K562 (cell line): ENCODE measurements around the gene FTH1. TPM values are rescaled to one million over a fixed set of nuclear protein-coding genes. Genes with fewer than 3 reads are reported as not detected.

Experiments used
- CBX2 ChIP-seq: fragments of 200-600 bp; sonication (generic); IDR thresholded peaks from one replicate; pipeline ENCODE4 v1.6.1; 2012; ENCODE audit warnings: mild to moderate bottlenecking, low read length, inconsistent platforms; ENCODE audit not compliant: insufficient read depth, poor library complexity, severe bottlenecking
- CTBP1 ChIP-seq: fragments of 450-650 bp; IDR thresholded peaks from 2 replicates; pipeline ENCODE4 v1.6.1; 2016; ENCODE audit warnings: borderline replicate concordance
- FOS ChIP-seq: IDR thresholded peaks from 3 replicates; pipeline ENCODE4 v1.6.1; 2011; ENCODE audit not compliant: insufficient read length; ENCODE audit errors: extremely low read depth
- FOXM1 ChIP-seq, 2 experiments: fragments of 450-650 bp in 1 of 2; sonication (generic) in 1 of 2; formaldehyde crosslinking in 1 of 2; IDR thresholded peaks; 2 replicates each; pipeline versions ENCODE4 v1.6.1 to v1.9.0; 2017 to 2022; ENCODE audit warnings: low read depth in 2 of 2, mild to moderate bottlenecking in 2 of 2, missing genetic modification reagents in 1 of 2, moderate library complexity in 1 of 2
- NFE2L1 ChIP-seq: fragments of 450-650 bp; IDR thresholded peaks from 2 replicates; pipeline ENCODE4 v1.6.1; 2016; ENCODE audit warnings: missing genetic modification characterization, low read depth, mild to moderate bottlenecking, missing compliant biosample characterization, moderate library complexity, borderline replicate concordance
- NFRKB ChIP-seq: fragments of 450-650 bp; IDR thresholded peaks from 2 replicates; pipeline ENCODE4 v1.6.1; 2016; ENCODE audit warnings: low read depth
- NR1H2 ChIP-seq: sonication (generic); formaldehyde crosslinking; IDR thresholded peaks from 2 replicates; pipeline ENCODE4 v1.4.0; 2020; ENCODE audit warnings: mild to moderate bottlenecking, missing genetic modification reagents
- NR4A1 ChIP-seq, 2 experiments: fragments of 250-450 bp in 1 of 2; fragments of 450-650 bp in 1 of 2; sonication (Bioruptor Pico) in 1 of 2; IDR thresholded peaks; 2 replicates each; pipeline versions ENCODE4 v1.4.0 to v1.6.1; 2016 to 2020; ENCODE audit warnings: mild to moderate bottlenecking in 2 of 2, missing compliant biosample characterization in 1 of 2, missing genetic modification characterization in 1 of 2, moderate library complexity in 1 of 2
- PPARD ChIP-seq: fragments of 250-450 bp; sonication (Bioruptor Pico); IDR thresholded peaks from 2 replicates; pipeline ENCODE4 v1.8.0; 2022; ENCODE audit warnings: inconsistent platforms, mild to moderate bottlenecking, moderate library complexity
- RBM22 ChIP-seq: fragments of 200-400 bp; formaldehyde crosslinking; IDR thresholded peaks from 2 replicates; pipeline ENCODE4 v1.6.1; 2018; ENCODE audit warnings: low read length, low read depth; ENCODE audit not compliant: poor library complexity, severe bottlenecking
- SRSF9 ChIP-seq: fragments of 200-400 bp; formaldehyde crosslinking; IDR thresholded peaks from 2 replicates; pipeline ENCODE4 v1.6.1; 2017; ENCODE audit warnings: low read depth, low read length, borderline replicate concordance
- ZNF197 ChIP-seq: fragments of 200-800 bp; sonication (Bioruptor generic); IDR thresholded peaks from 2 replicates; pipeline ENCODE4 v1.6.1; 2016; ENCODE audit warnings: low read depth, missing genetic modification characterization, missing compliant biosample characterization
- ZNF586 ChIP-seq: fragments of 450-650 bp; formaldehyde crosslinking; conservative IDR thresholded peaks from 2 replicates; pipeline ENCODE4 v1.4.0; 2020; ENCODE audit warnings: mild to moderate bottlenecking, moderate library complexity
- ZNF695 ChIP-seq: fragments of 450-650 bp; formaldehyde crosslinking; IDR thresholded peaks from 2 replicates; pipeline ENCODE4 v1.4.0; 2020; ENCODE audit warnings: mild to moderate bottlenecking, moderate library complexity
- polyA plus RNA-seq, 8 experiments: library from polyadenylated mRNA; depleted of rRNA in 4 of 8; stranded (reverse) in 5 of 8; unstranded in 3 of 8; fragments of >200 nt; fragmentation: Nextera tagmentation in 2 of 8; fragmentation: Illumina TruSeq in 1 of 8; extraction: Ambion mirVana in 2 of 8; extraction: Trizol in 1 of 8; gene quantifications; 2 replicates each; pipeline versions ENCODE4 v1.2.1 to v1.2.3, GENCODE V29; 2011 to 2014; ENCODE audit warnings: inconsistent platforms in 1 of 8, missing spikeins in 1 of 8
- total RNA-seq, 7 experiments: library from RNA; depleted of rRNA in 6 of 7; stranded (reverse); fragments of >200 nt in 6 of 7; fragmentation: Illumina TruSeq in 2 of 7; extraction: Trizol in 2 of 7; gene quantifications; 2 replicates each; pipeline versions ENCODE4 v1.2.1 to v1.2.3, GENCODE V29; 2011 to 2021; ENCODE audit warnings: low replicate concordance in 1 of 7
- TF ChIP-seq, protein P1 (sequence below), 2 experiments: fragments of 450-650 bp in 1 of 2; sonication (generic) in 1 of 2; formaldehyde crosslinking in 1 of 2; IDR thresholded peaks in 1 of 2; conservative IDR thresholded peaks in 1 of 2; 2 replicates each; pipeline versions ENCODE4 v1.6.1 to v1.8.1; 2016 to 2023; ENCODE audit warnings: mild to moderate bottlenecking in 2 of 2, moderate library complexity in 2 of 2, inconsistent platforms in 1 of 2, missing genetic modification reagents in 1 of 2
- TF ChIP-seq, protein P2 (sequence below), 2 experiments: fragments of 450-650 bp; conservative IDR thresholded peaks; 2 replicates each; pipeline ENCODE4 v1.6.1; 2017; ENCODE audit warnings: mild to moderate bottlenecking in 2 of 2, moderate library complexity in 2 of 2
- TF ChIP-seq, protein P3 (sequence below): fragments of 250-450 bp; sonication (Bioruptor Pico); IDR thresholded peaks from 2 replicates; pipeline ENCODE4 v1.4.0; 2020
- TF ChIP-seq, protein P4 (sequence below): sonication (generic); formaldehyde crosslinking; IDR thresholded peaks from 2 replicates; pipeline ENCODE4 v1.8.0; 2023; ENCODE audit warnings: mild to moderate bottlenecking, missing genetic modification reagents

The FTH1 gene
- total and polyA plus RNA-seq, 9 of the 15 experiments (the other 6 are each of a cell fraction or from before 2014, with no cell fraction given) = 370 to 3,146 (median 802) TPM

DNA sequence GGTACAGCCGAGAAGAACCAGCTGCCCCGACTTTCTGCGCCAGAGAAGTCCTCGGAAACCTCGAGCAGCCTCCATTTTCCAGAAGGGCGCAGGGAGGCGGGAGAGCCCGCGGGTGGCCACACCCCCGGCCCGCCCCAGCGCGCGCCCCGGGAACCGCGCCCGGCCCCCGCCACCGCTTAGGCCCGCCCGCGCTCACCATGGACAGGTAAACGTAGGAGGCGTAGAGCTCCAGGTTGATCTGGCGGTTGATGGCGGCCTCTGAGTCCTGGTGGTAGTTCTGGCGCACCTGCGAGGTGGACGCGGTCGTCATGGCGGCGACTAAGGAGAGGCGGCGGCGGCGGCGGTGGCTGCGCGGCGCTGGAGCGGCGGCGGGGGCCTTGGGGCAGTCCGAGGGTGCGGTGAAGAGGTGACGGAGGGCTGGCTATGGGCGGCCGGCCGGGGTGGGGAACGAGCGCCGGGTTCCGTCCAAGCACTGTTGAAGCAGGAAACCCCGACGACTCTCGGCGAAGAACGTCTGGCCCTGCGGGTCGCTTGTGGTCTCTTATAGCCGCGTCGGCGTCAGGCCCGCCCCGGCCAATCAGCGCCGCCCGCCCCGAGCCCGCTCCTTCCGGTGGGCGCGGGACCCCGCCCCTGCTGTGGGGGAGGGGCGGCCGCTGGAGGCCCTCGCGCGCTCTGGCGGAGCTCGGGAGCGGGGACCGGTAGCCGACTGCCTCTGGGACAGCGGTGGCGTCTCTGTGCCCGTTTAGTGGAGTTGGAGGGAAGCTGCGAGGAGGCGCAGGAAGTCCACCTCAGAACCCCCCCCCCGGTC is at the start of gene FTH1 (continued):
- TF ChIP-seq, protein P1, sequence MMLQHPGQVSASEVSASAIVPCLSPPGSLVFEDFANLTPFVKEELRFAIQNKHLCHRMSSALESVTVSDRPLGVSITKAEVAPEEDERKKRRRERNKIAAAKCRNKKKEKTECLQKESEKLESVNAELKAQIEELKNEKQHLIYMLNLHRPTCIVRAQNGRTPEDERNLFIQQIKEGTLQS (IDR thresholded peaks at IDR 0.05) = no peak
- TF ChIP-seq, protein P1 (CRISPR knock-in tag; conservative IDR thresholded peaks at IDR 0.05) = no peak
- TF ChIP-seq, protein P2, sequence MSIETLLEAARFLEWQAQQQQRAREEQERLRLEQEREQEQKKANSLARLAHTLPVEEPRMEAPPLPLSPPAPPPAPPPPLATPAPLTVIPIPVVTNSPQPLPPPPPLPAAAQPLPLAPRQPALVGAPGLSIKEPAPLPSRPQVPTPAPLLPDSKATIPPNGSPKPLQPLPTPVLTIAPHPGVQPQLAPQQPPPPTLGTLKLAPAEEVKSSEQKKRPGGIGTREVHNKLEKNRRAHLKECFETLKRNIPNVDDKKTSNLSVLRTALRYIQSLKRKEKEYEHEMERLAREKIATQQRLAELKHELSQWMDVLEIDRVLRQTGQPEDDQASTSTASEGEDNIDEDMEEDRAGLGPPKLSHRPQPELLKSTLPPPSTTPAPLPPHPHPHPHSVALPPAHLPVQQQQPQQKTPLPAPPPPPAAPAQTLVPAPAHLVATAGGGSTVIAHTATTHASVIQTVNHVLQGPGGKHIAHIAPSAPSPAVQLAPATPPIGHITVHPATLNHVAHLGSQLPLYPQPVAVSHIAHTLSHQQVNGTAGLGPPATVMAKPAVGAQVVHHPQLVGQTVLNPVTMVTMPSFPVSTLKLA (conservative IDR thresholded peaks at IDR 0.05) = peak; percentile 14 to 69; a peak in 2 of 4 replicates
- TF ChIP-seq RBM22 (peak; percentile 98), NR1H2 (CRISPR knock-in tag) (peak; percentile 89), ZNF197 (0 out of 2 replicates have a peak, but pooled peaks have one; percentile 68), NFRKB (no peak), FOS (no peak), NFE2L1 (no peak), PPARD (CRISPR knock-in tag) (no peak), ZNF586 (CRISPR knock-in tag) (no peak), ZNF695 (no peak), SRSF9 (no peak), NR4A1 (CRISPR knock-in tag; IDR thresholded peaks at IDR 0.05) (no peak), NR4A1 (tag; IDR thresholded peaks at IDR 0.05) (no peak), CBX2 (no peak), FOXM1 (IDR thresholded peaks at IDR 0.05; ENCODE audit: low read depth) (no peak), FOXM1 (CRISPR knock-in tag; IDR thresholded peaks at IDR 0.05; ENCODE audit: low read depth) (peak; percentile 96), CTBP1 (peak; percentile 62)
- TF ChIP-seq, protein P3, sequence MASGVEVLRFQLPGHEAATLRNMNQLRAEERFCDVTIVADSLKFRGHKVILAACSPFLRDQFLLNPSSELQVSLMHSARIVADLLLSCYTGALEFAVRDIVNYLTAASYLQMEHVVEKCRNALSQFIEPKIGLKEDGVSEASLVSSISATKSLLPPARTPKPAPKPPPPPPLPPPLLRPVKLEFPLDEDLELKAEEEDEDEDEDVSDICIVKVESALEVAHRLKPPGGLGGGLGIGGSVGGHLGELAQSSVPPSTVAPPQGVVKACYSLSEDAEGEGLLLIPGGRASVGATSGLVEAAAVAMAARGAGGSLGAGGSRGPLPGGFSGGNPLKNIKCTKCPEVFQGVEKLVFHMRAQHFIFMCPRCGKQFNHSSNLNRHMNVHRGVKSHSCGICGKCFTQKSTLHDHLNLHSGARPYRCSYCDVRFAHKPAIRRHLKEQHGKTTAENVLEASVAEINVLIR (CRISPR knock-in tag) = peak; percentile 61
- TF ChIP-seq, protein P4, sequence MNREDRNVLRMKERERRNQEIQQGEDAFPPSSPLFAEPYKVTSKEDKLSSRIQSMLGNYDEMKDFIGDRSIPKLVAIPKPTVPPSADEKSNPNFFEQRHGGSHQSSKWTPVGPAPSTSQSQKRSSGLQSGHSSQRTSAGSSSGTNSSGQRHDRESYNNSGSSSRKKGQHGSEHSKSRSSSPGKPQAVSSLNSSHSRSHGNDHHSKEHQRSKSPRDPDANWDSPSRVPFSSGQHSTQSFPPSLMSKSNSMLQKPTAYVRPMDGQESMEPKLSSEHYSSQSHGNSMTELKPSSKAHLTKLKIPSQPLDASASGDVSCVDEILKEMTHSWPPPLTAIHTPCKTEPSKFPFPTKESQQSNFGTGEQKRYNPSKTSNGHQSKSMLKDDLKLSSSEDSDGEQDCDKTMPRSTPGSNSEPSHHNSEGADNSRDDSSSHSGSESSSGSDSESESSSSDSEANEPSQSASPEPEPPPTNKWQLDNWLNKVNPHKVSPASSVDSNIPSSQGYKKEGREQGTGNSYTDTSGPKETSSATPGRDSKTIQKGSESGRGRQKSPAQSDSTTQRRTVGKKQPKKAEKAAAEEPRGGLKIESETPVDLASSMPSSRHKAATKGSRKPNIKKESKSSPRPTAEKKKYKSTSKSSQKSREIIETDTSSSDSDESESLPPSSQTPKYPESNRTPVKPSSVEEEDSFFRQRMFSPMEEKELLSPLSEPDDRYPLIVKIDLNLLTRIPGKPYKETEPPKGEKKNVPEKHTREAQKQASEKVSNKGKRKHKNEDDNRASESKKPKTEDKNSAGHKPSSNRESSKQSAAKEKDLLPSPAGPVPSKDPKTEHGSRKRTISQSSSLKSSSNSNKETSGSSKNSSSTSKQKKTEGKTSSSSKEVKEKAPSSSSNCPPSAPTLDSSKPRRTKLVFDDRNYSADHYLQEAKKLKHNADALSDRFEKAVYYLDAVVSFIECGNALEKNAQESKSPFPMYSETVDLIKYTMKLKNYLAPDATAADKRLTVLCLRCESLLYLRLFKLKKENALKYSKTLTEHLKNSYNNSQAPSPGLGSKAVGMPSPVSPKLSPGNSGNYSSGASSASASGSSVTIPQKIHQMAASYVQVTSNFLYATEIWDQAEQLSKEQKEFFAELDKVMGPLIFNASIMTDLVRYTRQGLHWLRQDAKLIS (CRISPR knock-in tag) = peak; percentile 99
